GM19023 (cell line): ENCODE measurements around the gene TOB2.
A peak's percentile ranks its signal among the peaks of the same experiment; 100 is the strongest.
"Not testable (repeated sequence)": the region's sequence is repeated elsewhere in the genome, so short reads cannot be mapped to it uniquely, and the experiment has no call there.

Experiments used
- ATAC-seq: cut with Tn5 transposase; IDR thresholded peaks from one replicate; pipeline ENCODE4 v1.9.1; 2021; ENCODE audit warnings: mild to moderate bottlenecking, moderate library complexity; ENCODE audit not compliant: unreplicated experiment

The TOB2 gene

DNA sequence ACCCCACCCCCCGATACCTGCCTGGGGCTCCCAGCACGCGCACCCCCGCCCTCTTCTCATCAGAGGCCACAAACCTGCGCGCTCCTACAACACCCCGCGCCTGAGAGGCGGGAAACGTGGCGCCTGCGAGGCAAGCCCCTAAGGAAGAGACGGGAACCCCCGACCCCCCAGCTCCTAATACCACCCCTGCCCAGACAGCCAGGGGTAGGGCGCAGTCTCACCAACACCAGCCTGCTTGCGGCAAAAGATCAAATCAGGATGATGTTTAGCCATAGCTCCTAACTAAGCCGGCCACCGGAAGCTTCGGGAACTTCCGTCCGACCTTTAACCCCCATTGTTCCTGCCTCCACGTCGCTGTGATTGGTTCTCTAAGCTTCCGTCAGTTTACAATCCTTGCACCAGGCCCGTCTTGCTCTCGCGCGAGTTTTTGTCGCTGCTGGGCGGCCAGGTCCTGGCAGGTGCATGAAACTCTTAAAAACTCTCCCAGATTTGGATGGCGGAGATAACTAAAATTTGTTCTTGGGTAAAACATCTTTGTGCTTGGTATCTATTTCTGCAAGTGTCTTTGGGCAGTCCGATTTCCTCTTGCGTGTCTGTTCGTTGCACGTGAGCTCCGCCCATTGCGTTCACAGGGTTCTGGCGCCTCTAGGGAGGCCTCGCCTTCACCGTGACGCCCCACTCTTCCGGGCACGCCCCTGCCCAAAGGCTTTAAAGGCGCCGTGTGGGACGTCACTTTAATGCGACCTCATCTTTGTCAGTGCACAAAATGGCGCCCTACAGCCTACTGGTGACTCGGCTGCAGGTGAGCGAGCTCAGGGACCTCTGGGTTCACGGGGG lies 22.0 kb upstream of the TOB2 start, which contains the start of the genes ACO2 and PHF5A:
TSS of gene ACO2 (plus strand) at position 737 of the 837 bp plus-strand sequence. CDS start at position 767, 30 bp downstream.
TSS of gene PHF5A (minus strand) at position 312 of the 837 bp plus-strand sequence. CDS start at position 273, 39 bp downstream.
- ATAC-seq = peak; percentile 89

DNA sequence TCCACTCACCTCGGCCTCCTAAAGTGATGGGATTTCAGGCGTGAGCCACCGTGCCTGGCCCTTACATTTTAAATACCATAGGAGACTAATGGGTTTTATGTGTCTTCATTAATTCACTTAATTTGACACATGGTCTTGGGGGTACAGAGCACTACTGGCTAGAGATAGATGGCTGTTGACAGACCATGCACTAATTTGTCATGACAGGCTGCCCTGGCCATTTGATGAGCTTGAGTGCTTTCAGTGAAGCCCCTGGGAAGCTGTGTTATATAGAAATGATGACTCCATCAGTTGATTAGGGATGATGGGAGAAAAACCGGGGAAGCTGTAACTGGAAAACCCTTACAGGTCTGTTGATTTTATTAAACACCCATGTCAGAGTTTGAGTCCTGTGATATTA lies 15.3 kb upstream of the TOB2 start:
- no peak for ATAC-seq

DNA sequence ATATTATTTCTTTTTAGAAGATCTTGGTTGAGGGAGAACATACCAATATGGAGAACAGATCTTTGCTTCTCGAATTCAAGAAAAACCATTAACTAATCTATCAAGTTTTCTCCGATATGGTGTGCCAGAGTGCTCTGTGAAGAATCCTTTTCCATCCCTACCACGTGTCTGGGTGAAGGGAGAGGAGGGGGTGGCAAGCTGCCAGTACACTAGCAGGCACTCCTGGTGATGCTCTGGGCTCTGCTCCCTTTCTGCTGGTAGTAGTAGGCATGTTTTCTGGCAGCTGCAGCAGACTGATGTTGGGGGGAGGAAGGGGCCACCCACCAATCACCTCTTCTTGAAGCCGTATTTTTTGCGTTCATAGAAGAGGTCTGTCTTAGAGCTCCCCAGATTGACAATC lies 13.5 kb upstream of the TOB2 start:
- not testable (repeated sequence) for ATAC-seq

DNA sequence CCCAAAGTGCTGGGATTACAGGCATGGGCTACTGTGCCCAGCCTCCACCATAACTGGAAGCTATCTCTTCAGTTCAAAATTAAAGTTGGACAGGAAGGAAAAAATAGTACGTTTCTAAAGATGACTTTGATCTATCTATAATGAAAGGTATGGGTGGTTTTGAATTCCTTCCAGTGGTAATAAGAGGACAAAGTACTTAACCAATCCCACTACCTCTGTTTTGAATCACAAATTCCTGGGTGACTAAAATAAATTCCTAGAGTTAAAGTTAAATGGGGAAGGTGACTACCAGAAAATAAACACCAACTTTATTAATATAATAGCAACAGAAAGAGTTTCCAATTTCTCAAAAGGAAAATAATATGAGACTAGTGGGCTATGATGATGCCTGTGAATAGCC lies 12.8 kb upstream of the TOB2 start:
- no peak for ATAC-seq

DNA sequence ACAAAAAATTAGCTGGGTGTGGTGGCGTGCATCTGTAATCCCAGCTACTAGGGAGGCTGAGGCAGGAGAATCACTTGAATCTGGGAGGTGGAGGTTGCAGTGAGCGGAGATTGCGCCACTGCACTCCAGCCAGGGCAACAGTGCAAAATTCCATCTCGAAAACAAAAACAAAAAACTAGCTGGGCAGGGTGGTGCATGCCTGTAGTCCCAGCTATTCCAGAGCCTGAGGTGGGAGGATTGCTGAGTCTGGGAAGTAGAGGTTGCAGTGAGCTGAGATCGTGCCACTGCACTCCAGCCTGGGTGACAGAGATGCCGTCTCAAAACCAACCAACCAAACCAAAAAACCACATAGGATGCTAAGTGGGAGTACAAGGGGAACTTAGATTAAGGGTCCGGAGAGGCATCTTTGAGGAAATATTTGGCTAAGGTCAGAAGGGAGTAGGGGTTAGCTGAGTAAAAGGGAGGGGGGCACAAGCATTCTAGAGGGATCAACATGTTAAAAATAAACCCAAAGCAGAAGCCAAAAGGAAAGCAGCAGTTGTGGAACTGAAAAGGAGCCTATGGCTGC lies 11.6 kb upstream of the TOB2 start:
- ATAC-seq = no peak

DNA sequence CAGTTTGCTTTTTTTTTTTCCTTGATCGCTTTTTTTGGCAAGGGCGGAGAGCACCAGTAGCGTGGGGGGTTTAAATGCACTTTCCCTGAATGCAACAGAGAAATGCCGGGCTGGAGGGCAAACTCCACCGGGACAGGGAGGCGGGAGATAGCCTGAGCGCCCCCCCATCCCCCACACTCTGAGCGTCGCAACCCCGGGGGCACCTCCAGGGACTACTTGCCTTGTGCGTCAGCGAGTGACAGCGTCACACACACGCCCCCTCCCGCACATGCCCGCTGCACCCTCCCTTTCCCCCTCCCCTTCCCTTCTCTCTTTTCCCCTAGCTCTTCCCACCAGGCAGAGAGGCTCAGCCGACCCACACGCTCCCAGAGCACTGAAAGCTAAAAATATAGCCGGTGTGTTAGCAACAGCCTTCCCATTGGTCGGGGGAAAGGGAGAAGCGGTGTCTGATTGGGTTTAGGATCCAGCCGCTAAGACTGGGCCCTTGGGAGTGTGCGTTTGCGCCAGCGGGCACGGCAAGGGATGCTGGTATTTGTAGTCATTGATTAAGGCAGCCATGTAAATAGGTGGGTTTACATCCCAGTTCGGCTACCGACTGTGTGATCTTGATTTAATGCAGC lies 1.7 kb upstream of the TOB2 start:
- ATAC-seq = peak; percentile 51

DNA sequence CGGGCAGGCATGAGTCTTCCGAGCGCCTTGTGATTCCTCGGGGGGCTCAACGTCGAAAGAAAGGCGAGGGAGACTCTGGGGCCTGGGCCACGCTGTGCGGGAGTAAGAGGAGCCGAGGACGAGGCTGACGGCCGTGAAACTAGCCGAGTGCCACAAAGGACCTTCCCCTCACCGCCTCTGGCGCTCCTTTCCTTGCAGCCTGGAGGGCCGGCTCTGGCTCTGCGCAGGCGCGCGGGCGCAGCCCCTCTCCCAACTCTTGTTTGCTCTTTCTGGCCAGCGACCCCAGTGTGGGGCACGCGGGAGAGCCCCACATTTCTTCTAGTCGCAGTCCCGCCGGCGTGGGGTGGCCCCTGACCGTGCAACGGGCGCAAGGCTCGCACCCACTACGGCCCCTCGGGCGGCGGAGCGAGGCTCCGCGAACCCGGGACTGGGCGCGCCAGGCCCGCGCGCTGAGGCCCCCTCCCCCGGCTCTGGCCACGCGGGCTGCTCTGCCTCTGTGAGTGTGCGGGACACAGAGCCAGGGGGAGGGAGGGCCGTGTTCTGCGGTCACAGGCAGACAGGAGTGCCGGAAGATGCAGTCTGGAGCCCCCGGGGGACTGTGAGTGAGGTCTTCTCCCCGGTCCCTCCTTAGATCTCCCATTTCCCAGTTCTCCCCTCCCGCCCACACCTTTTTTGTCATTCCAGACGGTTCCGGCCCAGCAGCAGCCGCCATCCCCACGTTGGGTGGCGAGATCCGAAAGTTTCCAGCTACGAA lies 1.0 kb upstream of the TOB2 start:
- ATAC-seq = no peak

DNA sequence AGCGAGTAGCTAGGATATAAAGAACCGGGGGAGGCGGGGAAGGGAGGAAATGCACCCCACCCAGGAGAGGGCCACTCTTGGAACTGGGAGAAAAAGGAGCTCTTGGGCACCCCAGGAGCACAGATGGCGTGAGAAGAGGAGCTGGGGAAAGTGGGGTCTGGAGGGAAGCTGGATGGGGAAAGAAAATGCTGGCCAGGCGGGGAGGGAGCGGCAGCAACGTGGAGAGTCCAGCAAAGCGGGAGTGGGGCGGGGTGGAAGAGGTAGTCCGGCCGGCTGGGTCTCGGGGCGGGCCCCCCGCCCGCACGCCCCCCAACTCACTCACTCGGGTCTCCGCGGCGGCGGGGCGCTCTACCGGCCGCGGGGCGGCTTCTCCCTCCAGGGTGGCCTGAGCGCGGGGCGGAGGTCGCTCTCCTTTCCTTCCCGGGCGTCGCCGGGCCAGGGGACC lies 522 bp downstream of the TOB2 start:
- ATAC-seq = no peak

DNA sequence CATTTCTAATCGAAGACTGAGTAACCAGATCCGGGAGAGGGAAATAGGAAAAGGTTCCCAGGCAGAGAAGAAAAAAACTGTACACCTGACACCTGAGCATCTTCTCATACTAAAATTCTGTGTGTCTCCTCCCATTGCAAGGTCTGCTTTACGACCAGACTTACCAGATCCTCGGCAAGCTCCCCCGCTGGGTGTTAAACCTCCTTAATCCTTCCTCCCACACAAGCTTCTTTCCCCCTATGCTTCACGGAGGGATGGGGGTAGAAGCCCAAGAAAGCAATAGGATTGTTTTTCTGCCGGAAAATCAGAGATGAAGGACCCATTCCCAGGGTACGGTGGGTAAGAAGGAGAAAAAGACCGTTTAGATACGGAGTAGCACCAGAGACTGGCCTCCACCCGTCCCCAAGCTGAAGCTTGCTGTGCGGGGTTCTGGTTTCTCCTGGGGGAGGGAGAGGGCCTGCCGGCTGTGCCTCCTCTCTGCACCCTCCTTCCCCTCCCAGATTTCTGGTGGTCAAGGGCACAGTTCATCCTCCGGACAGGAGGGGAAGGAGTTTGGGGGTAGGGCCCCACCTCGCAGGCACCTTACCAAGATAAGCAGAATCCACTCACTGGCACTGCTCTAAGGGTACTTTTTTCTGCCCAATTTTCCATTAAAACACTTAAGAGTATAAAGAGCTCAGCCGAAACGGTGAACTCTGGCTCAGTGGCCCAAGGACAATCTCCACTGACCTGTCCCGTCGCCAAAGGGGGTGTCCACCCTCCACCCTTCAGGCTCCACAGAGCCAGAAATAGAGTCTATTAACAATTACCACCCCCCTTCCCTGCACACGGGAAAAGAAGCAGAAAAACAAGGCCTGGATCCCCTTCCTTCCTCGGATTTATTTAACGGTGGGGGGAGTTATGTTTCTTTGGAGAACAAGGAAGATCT lies 1.2 kb downstream of the TOB2 start:
- no peak for ATAC-seq

DNA sequence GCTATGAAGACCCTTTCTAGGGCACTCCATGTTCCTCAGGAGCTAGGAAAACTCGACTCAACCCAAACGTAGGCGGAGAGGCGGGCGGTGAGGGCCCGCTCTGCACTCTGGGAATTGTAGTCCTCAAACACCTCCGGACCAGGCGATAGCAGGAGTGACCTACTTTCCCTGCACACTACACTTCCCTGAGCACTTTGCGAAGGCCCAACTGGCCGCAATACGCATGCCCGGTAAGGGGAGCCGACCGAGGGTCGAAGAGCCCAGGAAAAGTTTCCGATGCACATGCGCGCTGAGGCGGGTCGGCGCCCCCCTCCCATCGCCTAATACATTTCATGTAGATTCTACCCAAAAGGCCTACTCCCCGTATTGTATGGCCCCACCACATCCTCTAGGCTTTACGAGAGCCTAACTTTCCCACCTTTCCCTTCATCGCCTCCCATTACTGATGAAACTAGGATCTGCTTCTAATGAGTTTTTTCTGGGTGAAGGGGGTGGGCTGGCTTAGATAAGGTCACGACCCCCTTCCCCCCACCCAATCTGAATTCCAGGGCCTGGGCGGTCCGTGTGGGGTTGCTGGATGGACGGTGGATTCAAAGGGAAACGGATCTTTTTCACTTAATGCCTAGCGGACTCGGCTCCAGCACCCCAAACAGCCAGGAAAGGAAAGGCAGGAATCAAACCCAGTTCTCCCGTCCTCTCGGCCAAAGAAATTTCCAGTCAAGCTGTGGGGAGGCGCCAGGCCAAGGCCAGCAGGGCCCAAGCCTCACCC lies 2.1 kb downstream of the TOB2 start:
- ATAC-seq = peak; percentile 52

DNA sequence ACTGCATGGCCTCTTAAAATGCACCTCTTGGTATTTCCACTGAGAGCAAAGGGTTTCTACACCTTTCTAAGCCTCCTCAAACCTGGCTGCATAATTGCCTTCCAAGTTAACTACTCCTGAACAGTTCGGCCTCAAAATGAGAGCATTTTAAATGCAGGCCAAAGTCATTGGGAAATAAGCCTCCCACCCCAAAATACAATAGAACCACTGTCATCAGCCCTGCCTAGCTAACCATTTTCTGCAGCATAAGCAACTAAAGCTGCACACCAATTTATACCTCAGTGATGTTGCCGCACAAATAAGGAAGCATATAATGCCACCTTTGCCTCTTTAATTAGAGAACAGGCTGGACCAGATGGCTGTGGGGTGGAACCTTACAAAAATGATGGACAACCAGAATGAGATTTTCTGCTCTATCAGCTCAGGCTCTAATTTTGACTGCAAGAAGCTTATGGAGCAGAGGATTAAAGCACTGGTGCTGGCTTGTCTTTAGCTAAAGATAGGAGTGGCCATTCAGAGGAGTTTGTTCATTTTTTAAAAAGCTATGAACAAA lies 4.3 kb downstream of the TOB2 start:
- ATAC-seq = no peak

DNA sequence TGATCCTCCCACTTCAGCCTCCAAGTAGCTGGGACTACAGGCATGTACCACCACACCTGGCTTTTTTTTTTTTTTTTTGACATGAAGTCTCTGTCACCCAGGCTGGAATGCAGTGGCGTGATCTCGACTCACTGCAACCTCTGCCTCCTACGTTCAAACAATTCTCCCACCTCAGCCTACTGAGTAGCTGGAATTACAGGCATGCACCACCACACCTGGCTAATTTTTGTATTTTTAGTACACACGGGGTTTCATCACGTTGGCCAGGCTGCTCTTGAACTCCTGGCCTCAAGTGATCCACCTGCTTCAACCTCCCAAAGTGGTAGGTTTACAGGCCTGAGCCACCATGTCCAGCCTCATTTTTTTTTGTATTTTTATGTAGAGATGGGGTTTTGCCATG lies 6.1 kb downstream of the TOB2 start:
- not testable (repeated sequence) for ATAC-seq

DNA sequence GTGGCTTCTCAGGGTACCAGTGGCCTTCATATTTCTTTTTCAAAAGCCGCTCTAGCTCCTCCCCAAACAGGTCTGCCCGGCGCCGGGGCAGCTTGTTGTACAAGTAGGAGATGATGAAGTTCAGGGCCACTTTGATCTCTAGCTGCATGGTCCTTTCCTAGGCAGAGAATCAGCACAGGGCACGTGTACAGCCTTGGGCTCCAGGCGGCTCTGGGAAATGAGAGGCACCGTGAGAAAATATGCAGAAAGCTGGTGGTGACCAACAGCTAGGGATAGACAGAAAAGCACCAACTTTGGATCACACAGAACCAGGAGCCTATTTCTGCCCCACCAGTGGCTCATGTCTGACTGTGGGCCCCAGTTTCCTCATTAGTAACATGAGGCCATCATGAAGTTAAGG lies 9.4 kb downstream of the TOB2 start:
- ATAC-seq = no peak

DNA sequence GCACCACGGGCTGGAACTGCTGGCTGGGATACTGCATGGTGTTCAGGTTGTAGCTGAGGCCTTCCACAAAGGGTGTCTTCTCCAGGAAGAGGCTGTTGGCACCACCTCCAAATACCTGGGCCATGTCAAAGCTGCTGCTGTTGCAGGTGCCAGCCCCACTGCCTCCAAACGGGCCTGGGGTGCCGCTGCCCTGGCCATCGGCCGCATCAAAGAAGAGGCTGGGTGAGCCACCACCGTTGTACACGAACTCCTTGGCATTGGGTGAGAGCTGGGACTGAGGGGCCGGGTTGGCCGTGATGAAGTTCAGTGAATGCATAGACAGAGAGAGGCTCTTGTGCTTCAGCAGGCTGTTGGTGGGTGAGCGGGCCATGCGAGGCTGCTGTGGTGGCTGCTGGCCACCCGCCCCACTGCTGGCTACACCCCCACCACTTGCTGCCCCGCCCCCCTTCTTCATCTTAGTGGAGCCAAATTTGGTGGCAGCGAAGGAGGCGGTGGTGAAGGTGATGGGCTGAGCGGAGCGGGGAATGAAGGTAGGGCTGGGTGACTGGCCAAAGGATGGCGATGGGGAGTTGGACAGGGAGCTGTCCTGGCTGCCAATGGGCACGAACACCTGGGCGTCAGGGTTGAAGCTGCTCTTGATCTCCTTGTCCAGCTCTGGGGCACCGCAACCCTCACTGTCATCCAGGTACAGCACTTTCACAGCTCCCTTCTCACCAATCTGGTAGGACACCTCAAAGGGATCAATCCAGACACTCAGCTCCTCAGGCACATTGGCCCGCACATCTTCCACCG lies 10.1 kb downstream of the TOB2 start:
- no peak for ATAC-seq

DNA sequence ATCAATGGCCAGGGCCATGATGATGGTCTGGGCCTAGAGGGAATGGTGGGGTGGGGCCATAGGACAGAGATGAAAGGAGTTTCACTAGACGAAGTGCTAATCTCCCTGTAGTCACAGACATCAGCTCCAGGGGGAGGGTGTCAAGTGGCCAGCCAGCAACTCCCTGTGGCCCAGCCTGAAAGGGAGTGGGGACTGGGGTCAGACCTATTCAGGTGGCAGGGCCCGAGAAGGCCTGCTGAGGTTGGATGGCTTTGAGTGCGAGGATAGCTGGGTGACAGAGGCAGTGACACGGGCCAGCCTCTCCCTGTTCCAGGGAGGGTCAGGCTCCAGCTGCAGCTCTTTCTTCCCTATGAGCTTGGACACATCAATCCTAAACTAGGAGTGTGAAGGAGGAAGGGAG lies 11.0 kb downstream of the TOB2 start:
- no peak for ATAC-seq

DNA sequence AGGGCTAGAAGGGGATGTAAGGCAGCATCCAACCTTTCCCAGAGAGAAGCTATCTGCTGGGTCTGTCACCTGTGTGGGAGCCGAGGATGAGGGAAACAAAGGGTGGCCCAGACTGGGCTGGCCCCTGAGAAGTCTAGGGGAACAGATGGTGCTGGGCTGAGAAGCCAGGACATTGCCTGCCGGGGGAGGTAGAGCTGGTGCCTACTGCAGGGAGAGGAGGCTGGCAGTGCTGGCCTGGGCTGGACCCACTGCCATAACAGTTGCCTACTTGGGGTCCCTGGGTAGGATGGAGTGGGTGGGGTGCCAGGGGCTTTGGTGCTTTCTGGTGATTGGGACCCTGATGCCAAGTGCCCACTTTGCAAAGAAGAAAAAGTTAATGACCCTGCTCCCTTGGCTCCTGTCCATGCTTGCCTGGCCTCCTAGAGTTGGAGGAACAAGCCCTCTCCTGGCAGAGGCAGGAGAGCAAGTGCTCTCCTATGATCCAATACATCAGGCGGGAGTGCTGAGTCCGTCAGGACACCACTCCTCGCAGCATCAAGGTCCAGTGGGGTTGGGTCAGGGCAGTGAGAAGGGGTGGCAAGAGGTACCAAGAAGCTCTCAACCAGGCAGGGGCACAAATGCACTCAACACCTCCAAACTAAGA lies 12.1 kb downstream of the TOB2 start:
- ATAC-seq = not testable (repeated sequence)

DNA sequence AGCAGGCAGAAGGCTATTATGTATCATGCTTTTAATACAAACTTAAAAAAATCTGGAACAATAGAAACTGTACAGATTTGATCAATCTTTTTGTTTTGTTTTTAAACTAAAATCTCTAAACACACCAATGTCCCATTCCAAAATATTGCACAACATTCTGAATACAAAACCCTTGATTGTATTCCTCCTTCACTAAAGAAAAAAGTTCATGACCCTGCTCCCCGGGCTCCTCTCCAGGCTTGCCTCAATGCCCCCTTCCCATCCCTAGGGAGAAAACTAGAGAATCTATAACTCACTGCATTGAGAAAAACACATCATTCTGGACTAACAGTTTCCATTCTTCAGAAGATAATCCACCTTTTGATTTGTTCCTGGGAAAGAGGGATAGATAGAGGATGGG lies 13.1 kb downstream of the TOB2 start:
- ATAC-seq = not testable (repeated sequence)

DNA sequence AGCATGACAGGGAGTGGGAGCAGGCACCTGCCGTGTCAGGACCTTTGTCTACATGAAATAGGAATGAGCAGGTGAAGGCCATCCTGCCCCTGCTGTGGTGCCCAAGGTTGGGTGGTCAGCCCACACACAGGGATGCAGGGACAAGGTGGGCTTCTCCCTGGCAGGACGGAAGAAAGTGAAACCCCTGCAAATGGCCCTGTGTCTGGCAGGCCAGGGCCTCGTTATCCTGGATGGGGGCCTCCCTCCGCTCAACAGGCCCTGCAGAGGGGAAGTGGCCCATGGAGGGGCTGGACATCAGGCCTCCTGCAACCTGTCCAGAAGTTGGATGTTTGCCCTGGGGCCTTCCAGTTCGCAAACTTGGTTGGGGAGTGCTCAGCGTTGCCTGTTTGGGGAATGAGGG lies 14.9 kb downstream of the TOB2 start:
- no peak for ATAC-seq
